GM21737 (cell line): ENCODE results near the gene DTNB.
A peak's percentile ranks its signal among the peaks of the same experiment; 100 is the strongest.
"Not testable (repeated sequence)": the region's sequence is repeated elsewhere in the genome, so short reads cannot be mapped to it uniquely, and the experiment has no call there.

Source experiments
- ATAC-seq: cut with Tn5 transposase; IDR thresholded peaks from one replicate; pipeline ENCODE4 v1.9.1; 2021; ENCODE audit warnings: mild to moderate bottlenecking, moderate library complexity; ENCODE audit not compliant: unreplicated experiment

Gene DTNB

GRCh38 chr2:25426326-25426725 is 247.1 kb downstream of the DTNB start:
- no peak for ATAC-seq

DNA sequence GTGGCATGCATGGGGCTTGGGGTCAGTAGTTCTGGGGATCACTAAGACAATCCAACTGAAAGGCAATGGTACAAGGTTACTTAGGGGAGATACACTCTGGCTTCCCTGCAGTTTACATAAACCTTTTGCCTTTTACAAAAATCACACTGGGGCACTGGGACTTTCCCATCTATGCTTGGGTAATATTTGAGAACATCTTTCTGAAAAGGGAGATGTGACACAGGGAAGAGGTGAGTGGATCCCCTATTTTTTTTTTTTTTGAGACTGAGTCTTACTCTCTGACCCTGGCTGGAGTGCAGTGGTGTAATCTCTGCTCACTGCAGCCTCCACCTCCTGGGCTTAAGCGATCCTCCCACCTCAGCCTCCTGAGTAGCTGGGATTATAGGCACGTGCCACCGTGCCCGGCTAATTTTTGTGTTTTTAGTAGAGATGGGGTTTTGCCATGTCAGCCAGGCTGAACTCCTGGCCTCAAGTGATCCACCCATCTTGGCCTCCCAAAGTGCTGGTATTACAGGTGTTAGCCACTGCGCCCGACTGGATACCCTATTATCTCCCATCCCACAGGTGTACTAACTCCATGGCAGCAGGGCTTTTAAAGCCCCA is 248.8 kb downstream of the DTNB start:
- ATAC-seq, result no peak

GRCh38 chr2:25421820-25422411 is 251.5 kb downstream of the DTNB start:
- ATAC-seq, result no peak

DNA sequence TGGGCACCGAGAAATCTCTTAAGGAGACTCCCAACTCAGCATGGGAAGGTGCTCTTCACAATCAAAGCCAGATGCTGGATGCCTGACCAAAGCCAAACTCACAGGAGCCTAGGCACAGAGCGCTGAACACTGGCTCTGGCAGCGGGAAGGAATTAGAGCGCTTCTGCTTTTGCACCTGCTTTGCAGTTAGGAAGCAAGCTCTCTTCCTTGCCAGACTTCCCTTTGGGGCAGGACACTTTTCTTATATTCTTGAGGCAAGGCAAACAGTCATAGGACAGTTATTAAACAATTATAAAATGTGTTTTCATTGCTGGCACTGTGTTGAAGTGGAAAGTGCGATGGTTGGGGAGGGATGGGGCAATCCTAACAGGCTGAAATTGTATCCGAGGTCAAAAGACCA is 252.1 kb downstream of the DTNB start:
- no peak for ATAC-seq

DNA sequence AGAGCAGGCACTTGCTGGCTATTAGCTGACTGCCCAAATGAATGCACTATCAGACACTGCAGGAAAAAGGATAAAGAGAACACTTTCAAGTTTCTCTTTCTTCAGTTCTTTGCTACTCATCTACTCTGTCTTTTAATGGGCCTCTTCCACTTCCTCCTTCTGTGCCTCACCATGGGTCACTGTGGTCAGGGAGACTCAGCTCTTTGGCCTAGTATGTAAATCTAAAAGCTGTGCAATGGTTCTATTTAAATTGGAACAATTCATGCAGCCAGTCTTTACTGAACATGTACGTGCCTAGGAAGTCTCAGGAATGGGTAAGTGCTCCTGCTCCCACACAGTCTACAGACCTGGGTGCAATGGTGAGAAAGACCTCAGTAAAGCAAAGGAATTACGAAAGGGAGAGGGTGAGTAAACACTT is 252.5 kb downstream of the DTNB start:
- ATAC-seq, result peak; percentile 43

GRCh38 chr2:25419678-25420242 is 253.6 kb downstream of the DTNB start:
- ATAC-seq, result peak; percentile 69

GRCh38 chr2:25418944-25419677 is 254.3 kb downstream of the DTNB start:
- no peak for ATAC-seq

DNA sequence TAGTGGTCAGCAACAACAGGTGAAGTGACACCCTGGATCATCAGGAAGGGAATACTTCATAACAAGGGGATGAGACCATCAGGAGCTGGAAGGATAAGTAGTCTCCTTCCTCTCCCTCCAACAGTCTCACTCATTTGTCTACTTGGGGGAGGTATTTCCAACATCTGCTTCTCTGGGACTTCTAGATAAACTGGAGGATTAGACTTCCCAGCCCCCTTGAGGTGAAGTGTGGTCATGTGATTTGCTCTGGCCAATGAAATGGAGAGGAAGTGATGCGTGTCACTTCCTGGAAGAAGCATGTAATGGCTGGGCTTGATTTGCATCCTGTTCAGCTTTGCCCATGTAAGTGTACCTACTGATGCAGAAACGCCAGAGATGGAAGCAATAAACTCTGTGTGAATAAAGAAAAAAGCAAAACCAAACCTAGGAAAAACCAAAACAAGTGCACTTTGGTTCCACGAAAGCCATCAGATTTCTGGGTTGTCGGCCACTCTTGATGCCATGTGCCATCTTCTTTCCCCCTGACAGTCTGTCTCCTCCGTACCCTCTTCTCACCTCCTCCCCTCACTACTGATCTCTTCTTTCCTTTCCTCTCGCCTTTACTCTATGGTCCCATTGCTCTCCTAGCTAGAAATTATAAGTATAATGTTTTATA is 255.5 kb downstream of the DTNB start:
- no peak for ATAC-seq

- ATAC-seq, result no peak
Observed at GRCh38 chr2:25416674-25417073, 256.7 kb downstream of the DTNB start.

- no peak for ATAC-seq
Observed at GRCh38 chr2:25414781-25415180, 258.6 kb downstream of the DTNB start.

GRCh38 chr2:25413409-25413808 is 260.0 kb downstream of the DTNB start:
- ATAC-seq, result not testable (repeated sequence)

- no peak for ATAC-seq
Observed at GRCh38 chr2:25411753-25412152, 261.6 kb downstream of the DTNB start.

- no peak for ATAC-seq
Observed at GRCh38 chr2:25411281-25411680, 262.1 kb downstream of the DTNB start.

- ATAC-seq, result no peak
Observed at GRCh38 chr2:25410370-25410769, 263.0 kb downstream of the DTNB start.

DNA sequence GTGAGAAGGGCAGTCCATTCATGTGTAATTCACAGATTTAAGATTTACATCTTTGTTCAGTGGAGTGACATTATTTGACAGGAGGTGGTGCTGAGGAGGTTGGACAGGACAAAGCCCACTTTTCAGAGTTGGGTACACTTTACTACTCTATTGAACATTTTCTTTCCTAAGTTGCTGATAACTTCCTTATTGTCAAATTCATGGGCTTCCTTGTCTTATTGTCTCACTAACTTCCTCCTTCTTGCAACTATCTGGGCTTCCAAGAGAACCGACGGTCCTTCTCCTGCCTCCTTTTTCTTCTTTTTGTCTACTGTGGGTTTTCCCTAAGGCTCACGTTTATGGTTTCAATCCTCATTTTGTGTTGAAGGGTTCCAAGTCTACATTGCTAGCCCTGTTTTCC is 263.9 kb downstream of the DTNB start:
- no peak for ATAC-seq

DNA sequence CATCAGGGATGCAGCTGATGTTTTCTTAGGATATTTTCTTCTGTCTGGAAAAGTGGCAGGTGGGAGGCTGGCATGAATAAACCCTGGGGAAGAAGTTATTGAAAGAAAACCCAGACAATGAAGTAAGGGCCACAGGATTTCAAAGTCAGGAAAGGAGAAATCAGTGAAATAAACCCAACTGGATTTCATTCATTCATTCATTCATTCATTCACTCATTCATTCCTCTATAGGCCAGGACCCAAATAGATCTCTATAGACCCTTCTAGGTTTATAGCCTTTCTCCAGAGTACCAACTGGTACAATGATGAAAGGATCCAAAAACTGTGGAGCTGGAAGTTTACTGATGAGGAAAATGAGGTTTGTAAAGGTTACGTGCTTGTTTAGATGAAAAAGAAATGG is 264.3 kb downstream of the DTNB start:
- no peak for ATAC-seq

DNA sequence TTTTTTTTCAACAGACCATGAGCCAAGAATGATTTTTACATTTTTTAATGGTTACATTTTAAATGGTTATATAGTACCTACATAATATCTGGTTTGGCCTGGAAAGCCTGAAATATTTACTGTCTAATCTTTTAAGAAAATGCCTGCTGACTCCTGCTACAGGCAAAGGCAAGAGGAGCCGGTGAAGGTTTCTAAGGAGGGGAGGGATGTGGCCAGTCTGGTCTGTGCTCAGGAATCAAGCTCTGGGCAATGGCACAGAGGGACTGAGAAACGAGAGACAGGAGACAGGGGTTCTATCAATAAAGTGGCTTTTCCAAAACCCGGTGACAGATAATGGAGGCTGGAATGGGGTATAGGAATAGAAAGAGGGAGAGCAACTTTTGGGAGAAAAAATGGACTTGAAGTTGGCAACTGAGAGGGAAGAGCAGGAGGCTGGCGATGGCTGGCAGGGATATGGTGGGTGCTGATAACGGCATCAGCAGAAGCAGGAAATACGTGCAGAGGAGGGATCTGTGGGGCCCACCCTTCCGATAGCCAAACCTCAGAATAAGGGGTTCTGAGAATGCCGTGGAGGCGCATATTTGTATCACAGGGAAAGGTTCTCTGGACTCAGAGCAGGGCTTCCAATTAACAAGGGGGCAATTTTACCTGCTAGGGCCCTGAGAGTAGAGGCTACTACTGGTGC is 267.6 kb downstream of the DTNB start:
- ATAC-seq, result no peak

DNA sequence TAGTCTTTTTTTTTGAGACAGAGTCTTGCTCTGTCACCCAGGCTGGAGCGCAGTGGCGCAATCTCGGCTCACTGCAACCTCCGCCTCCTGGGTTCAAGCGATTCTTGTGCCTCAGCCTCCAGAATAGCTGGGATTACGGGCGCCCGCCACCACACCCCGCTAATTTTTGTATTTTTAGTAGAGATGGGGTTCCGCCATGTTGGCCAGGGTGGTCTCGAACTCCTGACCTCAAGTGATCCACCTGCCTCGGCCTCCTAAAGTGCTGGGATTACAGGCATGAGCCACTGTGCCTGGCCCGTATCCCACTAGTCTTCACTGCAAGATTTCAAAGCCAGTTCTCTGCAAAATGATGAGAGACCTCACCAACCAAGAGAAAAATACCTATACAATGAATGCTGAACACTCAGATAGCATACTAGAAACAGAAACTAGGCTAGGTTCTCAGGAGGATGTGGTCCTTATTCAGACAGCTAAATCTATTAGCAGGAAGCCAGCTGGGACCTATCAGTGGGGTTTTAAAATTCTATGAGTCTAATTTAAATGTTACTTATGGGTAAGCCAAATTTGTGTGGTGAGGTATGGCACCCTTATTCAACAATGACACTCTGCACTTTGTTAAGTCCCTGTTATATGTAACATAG is 270.1 kb downstream of the DTNB start:
- peak; percentile 46 for ATAC-seq

GRCh38 chr2:25402477-25402876 is 270.9 kb downstream of the DTNB start:
- ATAC-seq, result peak; percentile 43

GRCh38 chr2:25401307-25402026 is 271.9 kb downstream of the DTNB start:
- no peak for ATAC-seq
